ENCODE data around the gene TEX14. TPM values are rescaled to one million over a fixed set of nuclear protein-coding genes. Genes with fewer than 3 reads are reported as not detected.

Gene TEX14
- total RNA-seq, 1 experiment from 2014 or later: 0.31 TPM

DNA sequence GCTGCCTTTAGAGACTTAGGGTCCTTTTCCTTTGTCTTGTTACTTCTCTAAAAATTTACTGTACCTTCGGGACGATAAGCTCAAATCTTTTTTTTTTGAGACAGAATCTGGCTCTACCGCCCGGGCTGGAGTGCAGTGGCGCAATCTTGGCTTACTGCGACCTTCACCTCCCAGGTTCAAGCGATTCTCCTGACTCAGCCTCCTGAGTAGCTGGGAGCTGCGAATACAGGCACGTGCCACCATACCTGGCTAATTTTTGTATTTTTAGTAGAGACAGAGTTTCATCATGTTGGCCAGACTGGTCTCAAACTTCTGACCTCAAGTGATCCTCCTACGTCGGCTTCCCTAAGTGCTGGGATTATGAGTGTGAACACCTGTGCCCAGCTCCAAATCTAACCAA is 7.9 kb upstream of the TEX14 start:
- DNase-seq: no peak
- no peak overlapping the region for H2AFZ ChIP-seq (ENCODE audit: low read length)
- H2BK15ac ChIP-seq (ENCODE audit: low read depth, low read length): no peak overlapping the region
- no peak overlapping the region for H2BK120ac ChIP-seq (ENCODE audit: low read depth, low read length, poor library complexity, severe bottlenecking)
- no peaks in the 10 kb centered on the region for H3K79me2 ChIP-seq (ENCODE audit: insufficient read depth, low read length)
- H3K4me1 ChIP-seq (ENCODE audit: insufficient read depth, low read length): no peaks in the 10 kb centered on the region
- WGBS (ENCODE audit: extremely low coverage, insufficient read length, low lambda C conversion rate): no CpG with 5 or more reads among the region's 11 CpGs
- H3K56ac ChIP-seq (ENCODE audit: insufficient read length, low read depth, low read length): no peak overlapping the region
- no peak overlapping the region for H3K14ac ChIP-seq (ENCODE audit: insufficient read depth, low read length)
- no peak overlapping the region for H2BK20ac ChIP-seq (ENCODE audit: low read depth, low read length, poor library complexity, severe bottlenecking)
- no peak overlapping the region for H2BK12ac ChIP-seq (ENCODE audit: insufficient read length, low read depth, low read length)
- no peak overlapping the region for H3K9ac ChIP-seq (ENCODE audit: extremely low read depth, insufficient read length, low read length)
- Mint-ChIP-seq H3K9me3 (peaks cover 0 to 3% of the 10 kb centered on the region in 2 experiments; a peak in 2 of 5 replicates), H3K27me3 (ENCODE audit: low read depth) (no peaks in the 10 kb centered on the region), H3K27ac (no peak overlapping the region), H3K4me3 (no peak overlapping the region), H3K4me1 (no peaks in the 10 kb centered on the region), H3K36me3 (ENCODE audit: insufficient read depth in 1 of 3, low read depth in 3 of 3) (peaks cover 7 to 16% (median 9%) of the 10 kb centered on the region in 3 experiments; a peak in 6 of 7 replicates)
- H4K91ac ChIP-seq (ENCODE audit: insufficient read length, low read depth, low read length): no peak overlapping the region
- no peaks in the 10 kb centered on the region for H3K23me2 ChIP-seq (ENCODE audit: insufficient read length, low read depth, low read length, poor library complexity, severe bottlenecking)
- no peak overlapping the region for H3T11ph ChIP-seq (ENCODE audit: low read length)
- TF ChIP-seq, protein P1, sequence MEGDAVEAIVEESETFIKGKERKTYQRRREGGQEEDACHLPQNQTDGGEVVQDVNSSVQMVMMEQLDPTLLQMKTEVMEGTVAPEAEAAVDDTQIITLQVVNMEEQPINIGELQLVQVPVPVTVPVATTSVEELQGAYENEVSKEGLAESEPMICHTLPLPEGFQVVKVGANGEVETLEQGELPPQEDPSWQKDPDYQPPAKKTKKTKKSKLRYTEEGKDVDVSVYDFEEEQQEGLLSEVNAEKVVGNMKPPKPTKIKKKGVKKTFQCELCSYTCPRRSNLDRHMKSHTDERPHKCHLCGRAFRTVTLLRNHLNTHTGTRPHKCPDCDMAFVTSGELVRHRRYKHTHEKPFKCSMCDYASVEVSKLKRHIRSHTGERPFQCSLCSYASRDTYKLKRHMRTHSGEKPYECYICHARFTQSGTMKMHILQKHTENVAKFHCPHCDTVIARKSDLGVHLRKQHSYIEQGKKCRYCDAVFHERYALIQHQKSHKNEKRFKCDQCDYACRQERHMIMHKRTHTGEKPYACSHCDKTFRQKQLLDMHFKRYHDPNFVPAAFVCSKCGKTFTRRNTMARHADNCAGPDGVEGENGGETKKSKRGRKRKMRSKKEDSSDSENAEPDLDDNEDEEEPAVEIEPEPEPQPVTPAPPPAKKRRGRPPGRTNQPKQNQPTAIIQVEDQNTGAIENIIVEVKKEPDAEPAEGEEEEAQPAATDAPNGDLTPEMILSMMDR (conservative IDR thresholded peaks at IDR 0.05): no peak
- no peaks in the 10 kb centered on the region for H3K27me3 ChIP-seq (ENCODE audit: insufficient read depth, low read length)
- H3K27ac ChIP-seq (ENCODE audit: insufficient read length, low read depth, low read length): no peak overlapping the region
- no peak overlapping the region for H3K4me2 ChIP-seq (ENCODE audit: insufficient read depth, insufficient read length, low read length)
- H3K18ac ChIP-seq (ENCODE audit: insufficient read length, low read depth, low read length): no peak overlapping the region
- no peak overlapping the region for H4K5ac ChIP-seq (ENCODE audit: insufficient read length, low read depth, low read length)
- no peak overlapping the region for H2BK5ac ChIP-seq (ENCODE audit: insufficient read length, low read length)
- H2AK5ac ChIP-seq (ENCODE audit: insufficient read length, low read length): no peak overlapping the region
- H3K9me3 ChIP-seq (ENCODE audit: control insufficient read depth, low read depth, low read length): no peaks in the 10 kb centered on the region
- no peaks in the 10 kb centered on the region for H3K79me1 ChIP-seq (ENCODE audit: insufficient read depth, low read depth, low read length, poor library complexity, severe bottlenecking)
- no peak overlapping the region for H3K23ac ChIP-seq (ENCODE audit: insufficient read length, low read depth, low read length)
- no peak overlapping the region for H3K4ac ChIP-seq (ENCODE audit: low read depth, low read length)
- H4K20me1 ChIP-seq (ENCODE audit: control insufficient read depth, insufficient read depth, insufficient read length): no peaks in the 10 kb centered on the region
- H4K8ac ChIP-seq (replicated peaks; ENCODE audit: insufficient read length, low read depth, low read length): no peak overlapping the region
